ENCODE data around the gene RPP25.

DNA sequence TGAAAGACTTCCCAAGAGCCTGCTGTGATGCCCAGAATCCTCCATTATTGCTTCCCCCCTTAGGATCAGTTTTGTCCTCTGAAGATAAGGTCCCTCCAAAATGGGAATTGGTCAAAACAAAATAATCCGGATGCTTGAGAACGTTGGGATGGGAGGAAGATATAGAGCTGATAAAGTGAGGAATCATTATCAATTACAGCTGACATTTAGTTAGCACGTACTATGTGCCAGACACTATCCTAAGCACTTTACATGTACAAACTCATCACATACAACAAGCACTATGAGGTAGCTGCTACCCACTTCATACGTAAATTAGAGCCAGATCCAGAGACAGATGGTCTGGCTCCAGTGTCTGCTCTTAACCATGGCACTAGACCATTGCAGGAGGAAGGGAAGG, 6.6 kb upstream of the RPP25 start:
- TF ChIP-seq, protein P1, sequence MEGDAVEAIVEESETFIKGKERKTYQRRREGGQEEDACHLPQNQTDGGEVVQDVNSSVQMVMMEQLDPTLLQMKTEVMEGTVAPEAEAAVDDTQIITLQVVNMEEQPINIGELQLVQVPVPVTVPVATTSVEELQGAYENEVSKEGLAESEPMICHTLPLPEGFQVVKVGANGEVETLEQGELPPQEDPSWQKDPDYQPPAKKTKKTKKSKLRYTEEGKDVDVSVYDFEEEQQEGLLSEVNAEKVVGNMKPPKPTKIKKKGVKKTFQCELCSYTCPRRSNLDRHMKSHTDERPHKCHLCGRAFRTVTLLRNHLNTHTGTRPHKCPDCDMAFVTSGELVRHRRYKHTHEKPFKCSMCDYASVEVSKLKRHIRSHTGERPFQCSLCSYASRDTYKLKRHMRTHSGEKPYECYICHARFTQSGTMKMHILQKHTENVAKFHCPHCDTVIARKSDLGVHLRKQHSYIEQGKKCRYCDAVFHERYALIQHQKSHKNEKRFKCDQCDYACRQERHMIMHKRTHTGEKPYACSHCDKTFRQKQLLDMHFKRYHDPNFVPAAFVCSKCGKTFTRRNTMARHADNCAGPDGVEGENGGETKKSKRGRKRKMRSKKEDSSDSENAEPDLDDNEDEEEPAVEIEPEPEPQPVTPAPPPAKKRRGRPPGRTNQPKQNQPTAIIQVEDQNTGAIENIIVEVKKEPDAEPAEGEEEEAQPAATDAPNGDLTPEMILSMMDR (IDR thresholded peaks at IDR 0.05; ENCODE audit: insufficient read depth, low read length, poor library complexity, severe bottlenecking), result no peak
- no peak for TF ChIP-seq EZH2phosphoT487 (conservative IDR thresholded peaks at IDR 0.05; ENCODE audit: low read length)
